WERI-Rb-1 (cell line): ENCODE results near the gene KLKB1.
"Not testable (repeated sequence)": the region's sequence is repeated elsewhere in the genome, so short reads cannot be mapped to it uniquely, and the experiment has no call there.

Source experiments
- DNase-seq: peaks from one replicate; pipeline ENCODE4 v3.0.0-alpha.2; 2020
- H3K27ac ChIP-seq: fragments of 250-450 bp; sonication (Bioruptor Pico); 2 replicates; pipeline ENCODE4 v1.5.1; 2020; ENCODE audit warnings: mild to moderate bottlenecking, moderate library complexity
- H3K27me3 ChIP-seq: fragments of 250-450 bp; sonication (Bioruptor Pico); 2 replicates; pipeline ENCODE4 v1.5.1; 2021; ENCODE audit warnings: mild to moderate bottlenecking, low read depth, moderate library complexity; ENCODE audit not compliant: insufficient read depth, severe bottlenecking
- H3K36me3 ChIP-seq: fragments of 250-450 bp; sonication (Bioruptor Pico); 2 replicates; pipeline ENCODE4 v1.5.1; 2020; ENCODE audit warnings: mild to moderate bottlenecking, moderate library complexity
- H3K4me3 ChIP-seq: 2 replicates; pipeline ENCODE4 v1.5.1; 2011; ENCODE audit warnings: low read depth, mild to moderate bottlenecking, control low read depth, low read length
- H3K9me3 ChIP-seq: fragments of 250-450 bp; sonication (Bioruptor Pico); 2 replicates; pipeline ENCODE4 v1.5.1; 2021; ENCODE audit warnings: mild to moderate bottlenecking, moderate library complexity; ENCODE audit not compliant: severe bottlenecking
- CTCF ChIP-seq: IDR thresholded peaks from 2 replicates; pipeline ENCODE4 v1.5.1; 2011; ENCODE audit warnings: low read depth, mild to moderate bottlenecking, control low read depth, inconsistent platforms, low read length

Gene KLKB1

GRCh38 chr4:186260504-186261448 lies 33.5 kb downstream of the KLKB1 start:
- H3K27me3 ChIP-seq: peaks cover 96% of the 10 kb centered on the region

GRCh38 chr4:186264660-186265059 lies 37.4 kb downstream of the KLKB1 start:
- Histone ChIP-seq H3K27me3 (peaks cover 97% of the 10 kb centered on the region), H3K4me3 (no peak overlapping the region), H3K36me3 (no peaks in the 10 kb centered on the region), H3K9me3 (peaks cover 3% of the 10 kb centered on the region), H3K27ac (no peak overlapping the region)
- DNase-seq: no peak
- no peak for TF ChIP-seq CTCF

More at GRCh38 chr4:186260504-186261448, 33.5 kb downstream of the KLKB1 start:
- no peaks in the 10 kb centered on the region for H3K36me3 ChIP-seq
- H3K27ac ChIP-seq: no peak overlapping the region
- TF ChIP-seq CTCF: no peak
- H3K9me3 ChIP-seq: peaks cover 3% of the 10 kb centered on the region
- no peak overlapping the region for H3K4me3 ChIP-seq
- no peak for DNase-seq

DNA sequence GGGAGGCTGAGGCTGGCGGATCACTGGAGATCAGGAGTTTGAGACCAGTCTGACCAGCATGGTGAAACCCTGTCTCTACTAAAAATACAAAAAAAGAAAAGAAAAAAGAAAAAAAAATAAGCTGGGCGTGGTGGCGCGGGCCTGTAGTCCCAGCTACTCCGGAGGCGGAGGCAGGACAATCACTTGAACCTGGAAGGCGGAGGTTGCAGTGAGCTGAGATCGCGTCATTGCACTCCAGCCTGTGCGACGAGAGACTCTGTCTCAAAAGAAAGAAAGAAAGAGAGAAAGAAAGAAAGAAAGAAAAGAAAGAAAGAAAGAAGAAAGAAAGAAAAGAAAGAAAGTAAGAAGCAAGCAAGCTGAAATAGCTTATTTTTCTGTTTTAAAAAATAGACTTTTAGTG lies 37.9 kb downstream of the KLKB1 start:
- H3K9me3 ChIP-seq, DNase-seq, H3K36me3 ChIP-seq, H3K4me3 ChIP-seq, H3K27ac ChIP-seq: not testable (repeated sequence)
- H3K27me3 ChIP-seq: peaks cover 97% of the 10 kb centered on the region

GRCh38 chr4:186265683-186266652 lies 38.7 kb downstream of the KLKB1 start, which contains the start of gene F11:
Gene F11 (plus strand): TSS chr4:186266189. CDS start chr4:186267137, 948 bp downstream.
- Histone ChIP-seq H3K9me3 (peaks cover 3% of the 10 kb centered on the region), H3K27me3 (peaks cover 97% of the 10 kb centered on the region), H3K36me3 (no peaks in the 10 kb centered on the region), H3K27ac (no peak within 1 kb of the TSS), H3K4me3 (no peak within 1 kb of the TSS)
- no peak for TF ChIP-seq CTCF
- no peak for DNase-seq

GRCh38 chr4:186266729-186267456 lies 39.6 kb downstream of the KLKB1 start:
- H3K36me3 ChIP-seq: no peaks in the 10 kb centered on the region
- peaks cover 99% of the 10 kb centered on the region for H3K27me3 ChIP-seq
- no peak for TF ChIP-seq CTCF
- H3K27ac ChIP-seq: no peak overlapping the region
- no peak for DNase-seq
- no peak overlapping the region for H3K4me3 ChIP-seq
- H3K9me3 ChIP-seq: peaks cover 3% of the 10 kb centered on the region
